BLaER1 (cell line): ENCODE results near the gene CYTIP.
A peak's percentile ranks its signal among the peaks of the same experiment; 100 is the strongest.

Experiments
- H3K27ac ChIP-seq: shearing (Covaris generic); formaldehyde crosslinking; 2 replicates; pipeline ENCODE4 v1.8.1; 2022
- H3K27me3 ChIP-seq: shearing (Covaris generic); formaldehyde crosslinking; 2 replicates; pipeline ENCODE4 v1.8.1; 2022
- H3K36me3 ChIP-seq: shearing (Covaris generic); formaldehyde crosslinking; 2 replicates; pipeline ENCODE4 v1.8.1; 2022
- H3K4me1 ChIP-seq: shearing (Covaris generic); formaldehyde crosslinking; 2 replicates; pipeline ENCODE4 v1.8.1; 2022
- H3K4me2 ChIP-seq: shearing (Covaris generic); formaldehyde crosslinking; 2 replicates; pipeline ENCODE4 v1.8.1; 2022
- H3K4me3 ChIP-seq: shearing (Covaris generic); formaldehyde crosslinking; 2 replicates; pipeline ENCODE4 v1.8.1; 2022
- H3K9ac ChIP-seq: shearing (Covaris generic); formaldehyde crosslinking; 2 replicates; pipeline ENCODE4 v1.8.1; 2022
- H3K9me3 ChIP-seq: shearing (Covaris generic); formaldehyde crosslinking; 2 replicates; pipeline ENCODE4 v1.8.1; 2022
- H4K20me1 ChIP-seq: shearing (Covaris generic); formaldehyde crosslinking; 2 replicates; pipeline ENCODE4 v1.8.1; 2022
- Cebpa-rat ChIP-seq: shearing (Covaris generic); IDR thresholded peaks from 2 replicates; pipeline ENCODE4 v1.8.1; 2022

The CYTIP gene

DNA sequence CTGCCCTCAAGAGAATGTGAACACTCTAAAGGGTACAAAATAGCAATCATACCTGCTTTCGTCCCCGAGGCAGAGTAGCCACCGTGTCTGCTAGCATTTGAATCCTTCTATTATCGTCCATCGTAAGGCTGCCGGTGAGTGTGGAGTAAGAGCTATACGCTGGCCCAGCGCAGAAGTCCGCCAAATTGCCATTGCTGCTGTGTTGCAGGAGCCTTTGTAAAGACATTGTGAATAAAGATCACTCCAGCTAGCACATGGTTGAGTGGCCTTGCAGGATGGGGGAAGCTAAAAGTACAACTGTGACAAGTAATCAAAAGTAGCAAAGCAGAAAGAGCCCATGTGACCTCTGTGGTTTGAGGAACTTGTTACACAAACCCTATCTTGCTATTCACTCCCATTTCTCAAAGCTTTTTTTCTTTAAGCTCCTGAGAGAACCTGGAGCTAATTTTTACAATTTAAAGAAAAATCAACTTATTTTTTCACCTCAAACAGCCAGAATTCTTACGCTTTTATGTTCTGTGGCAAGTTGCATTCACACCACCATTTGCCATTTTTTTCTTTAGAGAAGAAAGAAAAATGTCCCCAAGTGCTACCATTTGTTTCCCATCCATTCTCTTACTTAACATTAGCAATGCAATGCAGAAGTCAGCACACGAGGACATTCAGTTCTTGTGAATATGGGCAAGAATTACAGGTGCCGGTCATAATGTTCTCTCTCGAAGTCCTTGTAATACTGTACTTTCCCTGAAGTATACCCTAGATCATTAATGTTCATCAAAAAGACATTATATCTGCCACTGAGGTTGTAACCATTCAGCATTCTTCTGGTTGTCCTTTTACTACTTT, at the start of gene CYTIP:
Gene CYTIP (minus strand): TSS at position 295 of the 846 bp plus-strand sequence. CDS start 69 bp downstream, at position 226.
- no peaks in the 10 kb centered on the region; the same call in 1 of the 2 replicates for H3K27me3 ChIP-seq
- no peaks in the 10 kb centered on the region for H3K9me3 ChIP-seq
- peaks cover 18% of the 10 kb centered on the region for H3K4me1 ChIP-seq
- no peak within 1 kb of the TSS for H3K9ac ChIP-seq
- H3K4me3 ChIP-seq, result no peak within 1 kb of the TSS
- no peaks in the 10 kb centered on the region for H3K36me3 ChIP-seq
- H3K27ac ChIP-seq, result no peak within 1 kb of the TSS
- H4K20me1 ChIP-seq, result no peaks in the 10 kb centered on the region
- H3K4me2 ChIP-seq, result peak within 1 kb of the TSS; percentile 68
- TF ChIP-seq Cebpa-rat, result no peak

GRCh38 chr2:157492189-157492773, 48.4 kb upstream of the CYTIP start:
- TF ChIP-seq Cebpa-rat, result no peak
- Histone ChIP-seq H3K27me3 (no peaks in the 10 kb centered on the region), H3K9me3 (no peaks in the 10 kb centered on the region), H4K20me1 (no peaks in the 10 kb centered on the region), H3K36me3 (no peaks in the 10 kb centered on the region), H3K27ac (no peak overlapping the region), H3K4me2 (no peak overlapping the region), H3K9ac (no peak overlapping the region), H3K4me3 (no peak overlapping the region), H3K4me1 (no peaks in the 10 kb centered on the region)

DNA sequence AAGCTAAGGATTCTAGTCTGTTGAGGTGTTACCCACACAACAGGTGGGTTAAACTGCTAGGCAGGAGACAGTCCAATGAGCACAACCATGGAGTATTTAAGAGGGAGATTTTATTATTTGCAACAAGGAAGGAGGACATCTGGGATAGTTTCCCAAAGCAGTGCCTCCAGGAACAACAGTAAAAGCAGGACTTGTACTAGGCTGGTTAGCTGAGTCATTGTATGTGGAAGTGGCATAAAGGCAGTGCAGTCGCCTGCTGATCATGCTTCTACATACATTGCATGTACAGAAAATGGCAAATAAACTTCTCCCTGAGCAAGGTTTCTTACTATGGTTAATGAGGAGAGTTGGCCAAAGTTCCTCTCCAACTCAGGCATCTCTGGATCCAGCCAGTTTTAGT, 46.1 kb upstream of the CYTIP start:
- no peak for TF ChIP-seq Cebpa-rat
- Histone ChIP-seq H3K9me3 (no peaks in the 10 kb centered on the region), H3K27me3 (no peaks in the 10 kb centered on the region), H3K4me2 (no peak overlapping the region), H3K4me1 (no peaks in the 10 kb centered on the region), H3K27ac (no peak overlapping the region), H3K9ac (no peak overlapping the region), H3K36me3 (no peaks in the 10 kb centered on the region), H4K20me1 (no peaks in the 10 kb centered on the region), H3K4me3 (no peak overlapping the region)

DNA sequence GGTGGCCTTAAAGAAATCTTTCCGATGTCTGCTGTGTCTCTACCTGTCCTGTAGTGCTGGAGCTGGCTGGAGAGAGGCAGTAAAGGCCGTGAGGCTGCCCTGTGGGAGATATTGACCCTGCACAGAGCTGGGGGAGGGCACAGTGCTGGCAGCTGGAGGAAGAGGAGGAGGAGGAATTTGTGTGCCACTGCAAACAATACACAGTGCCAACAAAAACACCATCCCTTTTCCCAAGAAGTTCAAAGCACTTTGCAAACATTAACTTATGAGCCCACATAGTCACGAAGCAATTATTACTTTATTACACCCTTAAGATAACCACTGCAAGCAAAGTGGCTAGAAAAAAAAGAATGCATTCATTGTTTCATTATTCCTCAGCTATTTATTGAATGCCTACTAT, 45.0 kb upstream of the CYTIP start:
- no peak for TF ChIP-seq Cebpa-rat
- Histone ChIP-seq H3K36me3 (no peaks in the 10 kb centered on the region), H3K4me2 (no peak overlapping the region), H3K27me3 (no peaks in the 10 kb centered on the region), H3K4me1 (no peaks in the 10 kb centered on the region), H3K9ac (no peak overlapping the region), H3K4me3 (no peak overlapping the region), H3K27ac (no peak overlapping the region), H3K9me3 (no peaks in the 10 kb centered on the region), H4K20me1 (no peaks in the 10 kb centered on the region)

DNA sequence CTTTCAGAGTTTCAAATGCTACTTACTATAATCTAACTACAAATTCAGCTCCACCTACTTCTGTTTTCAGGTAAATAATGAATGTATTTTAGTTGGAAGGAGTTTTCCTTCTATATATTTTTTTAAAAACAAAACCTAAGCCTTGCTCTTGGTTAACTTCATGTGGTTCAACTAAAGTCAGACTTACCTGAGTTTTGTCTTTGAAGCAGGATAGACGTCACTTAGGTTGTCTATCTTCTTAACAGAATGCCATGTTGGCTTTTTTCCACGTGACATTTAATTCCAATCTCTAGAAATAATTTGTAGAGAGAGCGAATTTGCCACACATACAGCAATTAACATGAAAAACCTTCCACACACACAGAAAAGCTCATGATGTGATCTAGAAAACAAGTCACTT, 43.9 kb upstream of the CYTIP start:
- Histone ChIP-seq H3K4me3 (no peak overlapping the region), H3K4me1 (no peaks in the 10 kb centered on the region), H3K9me3 (no peaks in the 10 kb centered on the region), H3K27me3 (no peaks in the 10 kb centered on the region), H3K4me2 (no peak overlapping the region), H4K20me1 (no peaks in the 10 kb centered on the region), H3K9ac (no peak overlapping the region), H3K27ac (no peak overlapping the region), H3K36me3 (no peaks in the 10 kb centered on the region)
- no peak for TF ChIP-seq Cebpa-rat

GRCh38 chr2:157487271-157487610, 43.4 kb upstream of the CYTIP start:
- H3K9ac ChIP-seq, result no peak overlapping the region
- H3K4me1 ChIP-seq, result no peaks in the 10 kb centered on the region
- TF ChIP-seq Cebpa-rat, result no peak
- no peak overlapping the region for H3K4me3 ChIP-seq
- H3K36me3 ChIP-seq, result no peaks in the 10 kb centered on the region
- no peak overlapping the region for H3K27ac ChIP-seq
- no peaks in the 10 kb centered on the region for H3K27me3 ChIP-seq
- H4K20me1 ChIP-seq, result no peaks in the 10 kb centered on the region
- no peak overlapping the region for H3K4me2 ChIP-seq
- H3K9me3 ChIP-seq, result no peaks in the 10 kb centered on the region

- Histone ChIP-seq H3K4me2 (no peak overlapping the region), H3K9me3 (no peaks in the 10 kb centered on the region), H3K4me3 (no peak overlapping the region), H3K9ac (no peak overlapping the region), H4K20me1 (no peaks in the 10 kb centered on the region), H3K27me3 (no peaks in the 10 kb centered on the region), H3K4me1 (no peaks in the 10 kb centered on the region), H3K27ac (no peak overlapping the region), H3K36me3 (no peaks in the 10 kb centered on the region)
- no peak for TF ChIP-seq Cebpa-rat
Measured at GRCh38 chr2:157486596-157487270, 42.8 kb upstream of the CYTIP start.

- H4K20me1 ChIP-seq, result no peaks in the 10 kb centered on the region
- H3K9me3 ChIP-seq, result no peaks in the 10 kb centered on the region
- no peaks in the 10 kb centered on the region for H3K36me3 ChIP-seq
- H3K4me3 ChIP-seq, result no peak overlapping the region
- H3K27ac ChIP-seq, result no peak overlapping the region
- H3K9ac ChIP-seq, result no peak overlapping the region
- TF ChIP-seq Cebpa-rat, result no peak
- H3K4me2 ChIP-seq, result no peak overlapping the region
- H3K27me3 ChIP-seq, result no peaks in the 10 kb centered on the region
- H3K4me1 ChIP-seq, result no peaks in the 10 kb centered on the region
Measured at GRCh38 chr2:157480182-157480961, 36.5 kb upstream of the CYTIP start.

DNA sequence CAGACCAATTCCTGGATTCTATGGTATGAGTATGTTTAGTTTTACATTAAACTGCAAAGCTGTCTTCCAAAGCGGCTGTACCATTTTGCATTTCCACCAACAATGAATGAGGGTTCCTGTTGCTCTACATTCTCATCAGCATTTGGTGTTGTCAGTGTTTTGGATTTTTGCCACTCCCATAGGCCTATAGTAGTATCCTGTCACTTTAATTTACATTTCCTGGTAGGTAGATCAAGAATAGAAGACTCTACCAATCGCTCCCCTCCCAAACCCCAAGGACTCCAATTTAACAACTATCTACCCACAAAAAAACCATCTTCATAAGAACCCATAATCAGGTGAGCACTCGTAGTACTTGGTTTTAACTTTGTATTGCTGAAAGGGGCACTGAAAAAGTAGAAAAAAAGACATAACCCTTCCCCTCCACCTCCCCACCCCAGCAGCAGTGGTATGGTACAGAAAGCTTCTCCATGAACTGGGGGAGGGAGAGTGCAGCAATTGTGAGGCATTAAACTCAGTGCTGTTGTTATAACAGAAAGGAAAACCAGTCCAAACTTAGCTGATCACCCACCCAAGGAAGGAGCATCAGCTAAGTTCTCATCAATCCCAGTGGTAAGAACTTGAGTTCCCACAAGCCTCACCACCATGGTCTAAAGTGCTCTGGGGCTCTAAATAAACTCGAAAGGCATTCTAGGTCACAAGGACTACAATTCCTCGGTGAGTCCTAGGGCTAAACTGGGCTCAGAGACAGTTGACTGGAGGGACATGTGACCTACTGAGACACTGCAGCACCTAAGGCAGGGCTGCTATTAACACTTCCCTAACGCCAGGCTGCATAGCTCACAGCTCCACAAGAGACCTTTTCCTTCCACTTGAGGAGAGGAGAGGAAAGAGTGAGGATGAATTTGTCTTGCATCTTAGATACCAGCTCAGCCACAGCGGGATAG, 35.5 kb upstream of the CYTIP start:
- H3K27me3 ChIP-seq, result no peaks in the 10 kb centered on the region
- no peak overlapping the region for H3K9ac ChIP-seq
- no peak overlapping the region for H3K4me2 ChIP-seq
- no peaks in the 10 kb centered on the region for H3K9me3 ChIP-seq
- TF ChIP-seq Cebpa-rat, result no peak
- H3K4me1 ChIP-seq, result no peaks in the 10 kb centered on the region
- no peaks in the 10 kb centered on the region for H4K20me1 ChIP-seq
- no peaks in the 10 kb centered on the region for H3K36me3 ChIP-seq
- H3K27ac ChIP-seq, result no peak overlapping the region
- H3K4me3 ChIP-seq, result no peak overlapping the region
